ENCODE results near the gene ELL.

ELL gene

DNA sequence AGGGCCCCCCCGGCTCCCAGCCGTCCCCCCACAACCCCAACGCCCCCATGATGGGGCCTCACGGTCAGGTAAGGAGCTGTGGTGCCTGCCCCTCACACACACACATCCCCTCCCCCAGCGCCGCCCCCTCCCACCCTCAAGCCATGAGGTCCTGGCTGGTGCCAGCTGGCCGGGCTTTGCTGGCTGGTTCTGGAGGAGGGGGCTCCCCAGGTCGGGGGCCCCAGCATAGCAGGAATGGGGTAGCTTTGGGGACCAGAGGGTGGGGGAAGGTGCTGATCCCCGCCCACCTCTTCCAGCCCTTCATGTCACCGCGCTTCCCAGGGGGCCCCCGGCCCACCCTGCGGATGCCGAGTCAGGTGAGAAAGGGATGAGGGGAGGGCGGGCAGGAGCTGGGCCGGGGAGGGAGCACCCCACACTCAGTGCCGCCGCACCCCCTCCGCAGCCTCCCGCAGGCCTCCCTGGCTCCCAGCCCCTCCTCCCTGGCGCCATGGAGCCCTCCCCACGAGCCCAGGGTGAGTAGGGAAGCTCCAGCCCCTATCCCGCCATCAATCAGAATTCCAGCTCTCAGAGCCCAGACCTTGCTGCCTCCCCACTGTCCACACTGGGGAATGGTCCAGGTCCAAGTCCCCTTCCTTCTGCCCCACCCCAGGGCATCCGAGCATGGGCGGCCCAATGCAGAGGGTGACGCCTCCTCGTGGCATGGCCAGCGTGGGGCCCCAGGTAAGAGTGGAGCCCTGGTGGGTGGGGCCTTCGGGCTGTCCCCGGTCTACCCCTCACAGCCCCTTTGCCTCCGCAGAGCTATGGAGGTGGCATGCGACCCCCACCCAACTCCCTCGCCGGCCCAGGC lies 90.3 kb downstream of the ELL start:
- DNase-seq, result no peak

DNA sequence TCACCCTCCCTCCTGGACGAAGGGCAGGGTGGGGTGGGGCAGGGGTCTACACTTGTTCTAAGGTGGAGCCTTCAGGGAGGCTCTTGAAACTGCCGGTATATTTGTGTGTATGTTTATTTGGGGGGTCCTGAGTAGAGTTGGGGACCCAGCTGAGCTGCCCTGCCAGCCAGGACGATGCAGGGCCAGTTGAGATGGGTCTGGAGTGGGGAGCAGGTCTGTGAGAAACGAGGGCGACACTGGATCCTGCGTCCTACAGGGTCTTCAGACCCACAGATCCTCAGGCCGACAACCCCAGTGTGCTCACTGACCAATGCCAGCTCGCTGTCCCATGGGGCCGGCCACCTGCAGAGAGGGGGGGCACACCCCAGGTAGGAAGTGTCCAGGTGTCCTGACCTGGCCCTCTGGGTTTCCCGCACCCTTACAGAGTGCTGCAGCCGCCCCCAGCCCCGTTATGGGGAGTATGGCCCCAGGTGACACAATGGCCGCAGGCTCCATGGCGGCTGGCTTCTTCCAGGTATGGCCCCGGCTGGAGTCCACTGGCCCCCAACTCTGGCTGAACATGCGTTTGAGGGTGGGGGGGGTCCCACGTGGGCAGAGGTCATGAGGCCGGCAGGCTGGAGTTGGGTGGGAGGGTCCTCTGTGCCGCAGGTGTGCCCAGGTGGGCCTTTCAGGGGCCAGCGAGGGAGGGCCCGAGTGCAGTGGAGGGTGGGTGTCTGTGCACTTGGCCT lies 91.3 kb downstream of the ELL start:
- no peak for DNase-seq

DNA sequence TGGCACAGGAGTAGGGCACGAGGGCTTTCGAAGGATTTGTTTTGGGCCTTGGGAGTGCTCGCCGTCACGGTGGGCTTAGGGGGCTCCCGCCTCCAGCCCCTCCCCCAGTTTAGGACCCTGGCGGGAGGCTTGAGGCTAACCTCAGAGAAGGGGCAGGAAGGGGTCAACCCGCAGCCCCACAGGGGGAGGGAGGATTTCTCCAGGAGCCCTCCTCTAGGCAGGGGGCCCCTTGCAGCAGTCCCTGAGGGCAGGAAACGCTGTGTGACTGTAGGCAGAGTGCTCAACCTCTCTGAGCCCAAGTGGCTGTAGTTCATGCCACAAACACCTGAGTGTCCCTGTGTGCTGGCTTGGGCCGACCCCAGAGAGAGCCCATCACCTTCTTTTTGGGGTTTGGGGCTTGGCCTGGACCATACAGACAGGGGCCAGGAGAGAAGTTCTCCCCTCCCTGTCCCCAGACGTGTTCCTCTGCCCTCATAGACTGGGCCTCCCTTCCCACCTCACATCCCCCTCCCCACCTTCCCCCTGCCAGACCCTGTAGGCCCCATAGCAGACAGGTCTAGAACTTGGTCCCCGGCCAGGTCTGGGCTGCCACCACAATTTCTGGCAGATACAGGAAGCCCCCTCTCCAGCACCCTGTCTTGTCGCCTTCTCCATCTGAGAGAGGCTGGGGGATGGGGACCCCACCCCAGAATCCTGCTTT lies 92.0 kb downstream of the ELL start:
- no peak for DNase-seq

GRCh38 chr19:18428787-18429674 lies 92.8 kb downstream of the ELL start:
- peak; percentile 84 for DNase-seq

DNA sequence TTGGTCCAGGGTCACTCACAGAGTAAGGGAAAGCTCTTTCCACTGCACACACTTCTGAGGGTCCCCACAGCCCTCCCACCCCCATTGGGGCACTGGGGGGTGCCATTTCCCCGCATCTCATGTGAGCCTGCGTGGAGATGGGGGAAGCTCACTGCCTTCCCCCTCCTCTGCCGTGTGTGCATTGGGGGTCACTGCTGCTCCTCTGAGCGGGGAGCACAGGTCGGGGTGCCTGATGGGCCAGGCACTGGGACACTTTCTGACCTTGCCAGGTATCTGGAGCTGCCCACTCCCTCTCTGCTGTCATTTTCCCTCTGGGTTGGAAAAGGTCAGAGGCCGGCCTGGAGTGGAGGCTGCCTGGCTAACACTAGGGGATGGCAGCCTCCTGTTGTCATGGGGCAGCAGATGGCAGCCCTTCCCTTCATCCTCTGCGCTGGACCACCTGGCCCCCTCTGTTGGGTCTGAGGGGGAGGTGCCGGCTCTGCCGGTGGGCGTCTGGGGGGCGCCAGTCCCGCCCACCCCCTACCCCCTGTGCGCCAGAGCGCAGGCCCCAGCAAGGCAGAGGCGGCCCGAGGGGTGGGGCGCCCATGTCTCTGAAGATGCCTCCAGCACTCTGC lies 93.6 kb downstream of the ELL start:
- no peak for DNase-seq

- no peak for DNase-seq
Observed at GRCh38 chr19:18427743-18428113, 94.1 kb downstream of the ELL start.

DNA sequence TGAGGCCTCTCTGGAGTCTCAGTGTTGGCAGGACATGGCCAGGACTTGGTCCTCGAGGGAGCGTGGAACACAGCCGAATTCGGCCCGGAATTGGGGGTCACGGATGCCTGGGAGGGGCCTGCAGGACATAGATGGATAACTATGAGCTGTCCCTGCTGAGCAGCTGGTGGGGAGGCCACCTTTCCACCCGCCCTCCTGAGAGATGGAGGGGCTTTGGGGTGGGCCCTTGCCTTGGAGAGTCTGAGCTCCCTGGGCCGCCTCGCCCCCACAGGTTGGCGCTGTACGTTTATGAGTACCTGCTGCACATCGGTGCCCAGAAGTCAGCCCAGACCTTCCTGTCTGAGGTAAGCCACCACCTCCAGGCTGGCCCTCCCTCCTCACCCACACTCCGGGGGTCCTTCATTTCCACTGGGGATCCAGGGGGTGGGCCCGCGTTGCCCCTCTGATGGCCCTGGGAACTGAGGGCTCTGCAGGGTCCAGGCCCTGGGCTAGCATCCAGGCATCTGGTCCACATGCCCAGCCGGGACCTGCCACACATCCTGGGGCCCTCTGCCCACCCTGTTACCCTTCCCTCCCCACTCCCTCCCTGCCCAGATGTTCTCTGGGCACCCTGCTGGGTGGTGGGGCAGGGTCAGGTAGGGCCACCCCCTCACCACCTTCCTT lies 94.7 kb downstream of the ELL start:
- DNase-seq, result no peak

DNA sequence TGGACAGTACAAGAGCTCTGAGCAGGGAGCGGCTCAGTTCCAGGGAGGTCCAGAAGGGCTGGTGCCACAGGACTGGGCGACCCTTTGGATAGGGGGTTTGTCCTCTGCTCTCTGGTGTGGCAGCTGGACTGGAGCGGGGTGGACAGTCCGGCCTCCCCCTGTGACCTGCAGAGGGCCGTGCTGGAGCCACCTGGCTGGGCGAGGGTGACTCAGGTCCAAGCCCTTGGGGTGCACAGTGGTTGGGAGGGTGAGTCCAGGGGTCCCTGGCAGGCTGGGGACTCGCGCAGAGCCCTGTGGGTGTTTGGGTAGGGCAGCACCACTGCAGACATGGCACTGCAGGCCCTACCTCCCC lies 95.5 kb downstream of the ELL start:
- no peak for DNase-seq

- no peak for DNase-seq
Observed at GRCh38 chr19:18425515-18426415, 96.1 kb downstream of the ELL start.

- no peak for DNase-seq
Observed at GRCh38 chr19:18424890-18425514, 96.9 kb downstream of the ELL start.

- no peak for DNase-seq
Observed at GRCh38 chr19:18424122-18424889, 97.6 kb downstream of the ELL start.

DNA sequence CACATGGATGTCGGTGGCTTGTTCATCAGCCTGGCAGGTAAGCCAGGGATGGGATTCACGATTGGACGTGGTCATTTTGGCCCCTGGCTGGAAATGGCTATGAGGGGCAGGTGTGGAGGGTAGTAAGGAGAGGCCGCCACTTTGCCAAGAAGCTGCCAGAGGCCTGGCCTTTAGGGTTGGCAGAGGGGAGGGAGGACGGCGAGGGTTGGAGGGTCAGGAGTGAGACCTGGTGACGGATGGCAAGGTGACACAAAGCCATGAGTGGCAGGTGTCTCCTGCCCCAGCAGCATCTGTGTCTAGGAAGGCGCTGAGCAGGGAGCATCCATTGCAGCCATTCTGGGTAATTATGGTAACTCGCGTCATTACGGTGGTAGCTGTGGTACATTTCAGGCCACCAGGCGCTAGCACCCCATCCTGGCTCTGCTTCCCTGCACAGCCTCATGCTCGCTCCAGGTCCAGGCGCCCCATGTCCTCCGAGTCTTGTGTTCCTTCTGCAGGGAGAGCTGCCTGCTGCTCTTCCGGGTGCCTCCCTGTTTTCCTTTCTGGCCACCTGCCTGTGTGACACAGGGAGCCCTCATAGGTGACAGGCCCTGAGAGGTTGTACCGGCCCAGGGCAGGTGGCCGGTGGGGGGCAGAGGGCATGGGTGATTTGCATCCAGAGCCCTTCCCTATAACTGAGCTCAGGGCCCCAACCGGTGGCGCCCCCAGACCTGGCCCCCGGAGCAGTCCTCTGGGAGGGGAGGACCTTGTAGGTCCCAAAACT lies 98.4 kb downstream of the ELL start:
- DNase-seq, result no peak

DNA sequence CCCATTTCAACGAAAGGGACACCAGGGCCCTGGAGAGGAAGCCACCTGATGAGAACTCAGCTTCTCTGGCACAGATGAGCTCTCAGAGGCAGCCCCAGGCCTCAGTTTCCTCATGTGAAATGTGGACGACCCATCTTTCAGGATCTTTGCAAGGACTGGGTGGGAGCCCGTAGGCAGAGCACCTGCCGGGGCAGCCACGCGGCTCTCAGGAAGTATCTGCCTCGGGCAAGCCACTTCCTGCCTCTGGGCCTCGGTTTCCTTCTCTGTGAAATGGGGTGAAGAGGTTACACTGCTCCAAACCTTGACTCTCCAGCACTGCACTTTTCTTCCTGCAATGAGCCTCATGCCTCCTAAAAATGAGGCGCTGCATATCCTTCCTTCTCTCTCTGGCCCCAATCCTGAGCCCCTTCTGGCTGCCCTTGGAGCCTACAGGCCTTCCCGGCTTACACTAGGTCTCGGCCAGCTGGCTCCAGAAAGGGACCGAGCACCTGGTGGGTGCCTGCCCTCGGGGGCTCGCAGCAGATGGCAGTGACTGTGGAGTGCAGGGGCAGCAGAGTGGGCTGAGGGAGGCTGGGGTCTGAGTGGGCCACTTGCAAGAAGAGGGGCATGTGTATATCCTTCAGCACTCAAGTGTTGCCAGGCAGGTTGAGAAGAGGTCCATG lies 99.2 kb downstream of the ELL start:
- no peak for DNase-seq

- no peak for DNase-seq
Observed at GRCh38 chr19:18421371-18421959, 100.4 kb downstream of the ELL start.

DNA sequence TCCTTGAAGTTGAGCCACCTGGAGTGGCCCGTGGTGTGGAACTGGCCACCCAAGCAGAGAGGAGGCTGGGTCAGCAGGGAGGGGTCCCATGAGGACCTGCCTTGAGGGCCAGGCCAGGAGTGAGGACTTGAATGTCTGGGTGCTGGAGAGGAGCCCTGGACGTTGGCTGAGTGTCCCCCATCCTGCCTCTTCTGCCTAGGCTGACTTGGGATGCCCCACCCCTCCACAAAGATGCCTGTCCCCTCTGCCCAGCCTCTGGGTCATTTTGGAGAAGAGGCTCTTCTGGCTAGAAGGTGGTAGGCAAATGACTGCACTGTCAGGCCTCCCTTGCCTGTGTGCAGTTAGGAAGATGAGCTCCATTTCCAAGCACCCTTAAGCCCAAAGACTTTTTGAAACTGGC lies 100.9 kb downstream of the ELL start:
- DNase-seq, result no peak

GRCh38 chr19:18419699-18420460 lies 102.0 kb downstream of the ELL start:
- DNase-seq, result no peak

GRCh38 chr19:18419195-18419698 lies 102.6 kb downstream of the ELL start, which contains the start of gene SSBP4:
Gene SSBP4 (plus strand): TSS chr19:18419398. CDS start chr19:18419649, 251 bp downstream.
- peak; percentile 68 for DNase-seq

Measured in T-helper 9 cell (primary cell).